Duodenal mucosa (tissue), 2 donors: Measurements from ENCODE around the gene COL9A1.

Experiments
- H3K27ac ChIP-seq: one replicate; pipeline ENCODE4 v1.7.0; 2013; ENCODE audit warnings: low read depth, low read length
- H3K27me3 ChIP-seq, 2 donors: one replicate each; pipeline ENCODE4 v1.7.0; 2013; ENCODE audit warnings: low read length in 2 of 2, control low read depth in 1 of 2; ENCODE audit not compliant: insufficient read depth in 2 of 2, control insufficient read depth in 1 of 2
- H3K36me3 ChIP-seq, 2 donors: one replicate each; pipeline ENCODE4 v1.7.0; 2013; ENCODE audit warnings: low read length in 2 of 2, control low read depth in 1 of 2; ENCODE audit not compliant: insufficient read depth in 2 of 2, control insufficient read depth in 1 of 2
- H3K4me1 ChIP-seq, 2 donors: one replicate each; pipeline ENCODE4 v1.7.0; 2013; ENCODE audit warnings: low read length in 2 of 2, control low read depth in 1 of 2; ENCODE audit not compliant: insufficient read depth in 2 of 2, control insufficient read depth in 1 of 2
- H3K4me3 ChIP-seq, 2 donors: one replicate each; pipeline ENCODE4 v1.7.0; 2013; ENCODE audit warnings: low read length in 2 of 2, low read depth in 1 of 2
- H3K9ac ChIP-seq, 2 donors: one replicate each; pipeline ENCODE4 v1.7.0; 2013; ENCODE audit warnings: low read length in 2 of 2, low read depth in 1 of 2
- H3K9me3 ChIP-seq, 2 donors: one replicate each; pipeline ENCODE4 v1.7.0; 2013; ENCODE audit warnings: low read length in 2 of 2, control low read depth in 1 of 2; ENCODE audit not compliant: control insufficient read depth in 1 of 2

The COL9A1 gene

DNA sequence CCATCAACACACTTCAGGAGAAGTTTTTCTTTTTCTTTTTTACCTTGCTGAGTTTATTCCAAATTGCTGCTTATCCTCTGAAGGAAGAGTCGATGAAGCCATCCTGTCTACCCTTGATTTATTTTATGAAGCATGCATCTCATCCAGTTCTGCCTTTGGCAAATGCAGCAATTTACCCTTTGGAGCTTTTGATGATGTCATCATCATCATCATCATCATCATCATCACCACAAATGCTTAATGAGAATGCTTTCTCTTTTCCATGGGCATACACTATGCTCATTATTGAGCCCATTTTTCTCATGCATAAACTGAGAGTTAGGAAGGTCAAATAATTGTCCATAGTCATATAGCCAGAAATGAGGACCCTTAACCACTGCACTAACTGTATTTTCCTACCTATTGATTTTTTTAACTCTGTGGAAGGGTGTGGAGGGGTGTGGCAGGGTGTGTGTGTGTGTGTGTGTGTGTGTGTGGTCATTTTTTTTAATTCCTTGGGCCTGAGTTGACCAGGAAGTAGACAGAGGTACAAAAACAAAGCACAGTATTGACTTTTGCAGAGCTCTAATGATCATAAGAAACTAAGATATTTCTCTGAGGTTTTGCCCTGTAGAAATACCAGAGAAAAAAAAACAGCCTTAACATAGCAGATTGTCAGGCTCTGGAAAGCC, 82.8 kb downstream of the COL9A1 start:
- H3K36me3 ChIP-seq: no peaks in the 10 kb centered on the region
- peaks cover 4 to 11% of the 10 kb centered on the region in 2 donors for H3K4me1 ChIP-seq
- H3K27ac ChIP-seq: no peak overlapping the region
- H3K4me3 ChIP-seq: no peak overlapping the region
- H3K9me3 ChIP-seq: no peaks in the 10 kb centered on the region
- no peak overlapping the region for H3K9ac ChIP-seq
- H3K27me3 ChIP-seq: no peaks in the 10 kb centered on the region

DNA sequence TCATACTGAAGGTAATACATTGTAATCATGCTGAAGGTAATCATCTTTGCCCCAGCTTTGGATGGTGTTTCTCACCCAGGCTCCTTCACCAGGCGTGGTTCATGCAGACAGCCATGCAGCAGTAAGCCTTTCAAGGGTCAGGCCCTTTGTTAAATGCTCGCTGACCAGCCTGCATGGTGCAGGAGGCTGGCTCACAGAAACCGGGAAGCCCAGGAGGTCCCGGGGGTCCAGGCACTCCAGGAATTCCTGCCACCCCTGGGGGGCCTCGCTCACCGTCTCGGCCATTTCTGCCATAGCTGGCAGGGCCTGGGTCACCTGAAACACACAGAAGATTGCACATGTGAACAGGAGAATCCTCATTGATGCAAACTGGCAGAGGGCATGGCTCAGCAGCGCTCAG, 86.1 kb downstream of the COL9A1 start:
- Histone ChIP-seq H3K27me3 (peaks cover 3 to 13% of the 10 kb centered on the region in 2 donors), H3K4me3 (no peak overlapping the region), H3K9ac (no peak overlapping the region), H3K4me1 (peaks cover 4 to 11% of the 10 kb centered on the region in 2 donors), H3K36me3 (no peaks in the 10 kb centered on the region), H3K27ac (no peak overlapping the region), H3K9me3 (no peaks in the 10 kb centered on the region)

DNA sequence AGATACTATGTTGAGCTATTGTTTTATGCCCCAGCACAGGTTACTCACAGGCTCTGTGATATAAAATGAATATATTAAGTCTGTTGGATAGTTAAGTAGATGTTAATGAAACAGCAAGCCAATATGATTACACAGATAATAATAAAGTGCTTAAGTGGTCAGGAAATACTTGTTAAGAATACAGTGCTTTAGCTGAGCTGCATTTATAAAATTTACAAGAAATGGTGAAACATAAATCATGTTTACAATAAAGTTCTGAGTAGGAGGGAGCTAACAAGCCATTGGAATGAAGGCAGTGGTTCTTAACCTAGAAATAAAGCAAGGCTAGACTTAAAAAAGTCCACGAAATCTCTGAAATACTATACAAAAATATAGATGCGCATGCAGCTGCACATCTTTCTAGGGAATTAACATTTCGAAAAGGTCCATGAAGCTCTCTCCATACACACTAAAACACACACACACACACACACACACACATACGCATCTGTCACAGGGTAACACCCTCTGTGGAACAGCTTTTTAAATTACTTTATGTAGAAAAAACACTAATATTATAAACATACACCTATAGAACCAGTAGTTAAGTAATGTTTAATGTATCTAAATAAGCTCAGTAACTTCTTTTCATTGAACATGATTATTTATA, 87.3 kb downstream of the COL9A1 start:
- Histone ChIP-seq H3K27ac (no peak overlapping the region), H3K36me3 (no peaks in the 10 kb centered on the region), H3K4me1 (peaks cover 0 to 5% of the 10 kb centered on the region in 2 donors), H3K9ac (no peak overlapping the region), H3K9me3 (no peaks in the 10 kb centered on the region), H3K27me3 (peaks cover 3 to 19% of the 10 kb centered on the region in 2 donors), H3K4me3 (no peak overlapping the region)

DNA sequence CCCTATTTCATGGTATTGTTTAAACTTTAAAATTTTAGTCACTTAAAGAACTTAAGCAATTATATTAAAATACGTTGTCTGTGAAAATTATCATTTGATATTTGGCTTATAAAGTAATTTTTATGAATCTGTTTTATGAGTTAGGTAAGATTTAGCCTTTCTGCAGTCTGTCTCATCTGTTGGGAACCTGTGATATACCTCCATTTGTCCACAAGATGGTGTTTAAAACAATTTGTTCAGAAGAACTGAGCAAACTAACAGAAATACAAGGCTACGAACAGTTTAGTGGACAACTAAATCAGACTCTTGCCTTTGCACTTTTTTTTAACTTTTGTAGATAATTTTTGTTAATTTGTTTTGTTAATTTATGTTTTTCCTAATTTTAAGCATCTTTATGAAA, 92.4 kb downstream of the COL9A1 start:
- no peaks in the 10 kb centered on the region for H3K9me3 ChIP-seq
- H3K9ac ChIP-seq: no peak overlapping the region
- H3K27me3 ChIP-seq: peaks cover 3 to 23% of the 10 kb centered on the region in 2 donors

DNA sequence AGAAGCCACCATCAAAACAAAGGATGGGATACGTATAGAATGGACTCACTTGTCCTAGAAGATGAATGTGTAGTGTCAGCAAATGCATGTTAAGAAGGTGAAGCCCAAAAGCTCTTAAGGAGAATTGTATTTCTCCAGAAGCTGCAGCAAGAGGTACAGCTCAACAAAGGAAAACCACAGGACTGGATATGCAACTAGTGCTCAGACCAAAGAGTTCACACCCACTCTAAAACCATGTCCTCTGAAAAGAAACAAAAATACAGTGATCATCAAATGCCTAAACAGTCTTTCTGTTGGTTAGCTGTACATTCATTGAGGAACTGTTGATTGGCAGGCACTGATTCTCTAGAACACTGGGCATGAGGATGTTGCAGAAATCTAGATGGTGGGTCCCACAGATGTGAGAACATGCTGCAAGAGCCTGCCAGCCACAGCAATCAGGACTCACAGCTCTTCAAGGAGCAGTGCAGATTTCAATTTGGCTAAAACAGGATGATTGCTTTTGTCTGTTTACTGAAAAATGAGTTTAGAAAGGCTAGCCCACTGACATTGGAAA, 94.6 kb downstream of the COL9A1 start:
- peaks cover 0 to 5% of the 10 kb centered on the region in 2 donors for H3K4me1 ChIP-seq
- H3K9ac ChIP-seq: no peak overlapping the region

More for the DNA sequence above, 92.4 kb downstream of the COL9A1 start:
- Histone ChIP-seq H3K27ac (no peak overlapping the region), H3K36me3 (no peaks in the 10 kb centered on the region), H3K4me1 (peaks cover 0 to under 1% of the 10 kb centered on the region in 2 donors), H3K4me3 (no peak overlapping the region)

DNA sequence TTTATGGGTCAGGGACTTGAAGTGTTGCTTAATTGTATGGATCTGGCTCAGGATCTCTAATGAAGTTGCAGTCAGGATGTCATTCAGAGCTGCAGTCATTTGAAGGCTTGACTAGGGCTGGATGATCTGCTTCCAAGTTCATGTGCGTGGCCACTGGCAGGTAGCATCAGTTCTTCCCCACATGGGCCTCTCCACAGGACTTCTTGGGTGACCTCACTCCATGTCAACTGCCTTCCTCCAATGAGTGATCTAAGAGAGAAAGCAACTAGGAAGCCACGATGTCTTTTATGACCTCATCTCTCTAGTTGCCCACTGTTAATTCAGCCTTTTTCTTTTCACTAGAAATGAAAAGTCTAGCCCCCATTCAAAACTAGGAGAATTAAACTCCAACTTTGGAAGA, 104.1 kb downstream of the COL9A1 start:
- Histone ChIP-seq H3K4me1 (no peaks in the 10 kb centered on the region), H3K4me3 (no peak overlapping the region), H3K9ac (no peak overlapping the region), H3K27me3 (peaks cover 8 to 12% of the 10 kb centered on the region in 2 donors), H3K27ac (no peak overlapping the region), H3K9me3 (no peaks in the 10 kb centered on the region), H3K36me3 (no peaks in the 10 kb centered on the region)

More for the DNA sequence above, 94.6 kb downstream of the COL9A1 start:
- Histone ChIP-seq H3K27me3 (peaks cover 0 to 18% of the 10 kb centered on the region in 2 donors), H3K4me3 (no peak overlapping the region), H3K27ac (no peak overlapping the region), H3K9me3 (no peaks in the 10 kb centered on the region), H3K36me3 (no peaks in the 10 kb centered on the region)

DNA sequence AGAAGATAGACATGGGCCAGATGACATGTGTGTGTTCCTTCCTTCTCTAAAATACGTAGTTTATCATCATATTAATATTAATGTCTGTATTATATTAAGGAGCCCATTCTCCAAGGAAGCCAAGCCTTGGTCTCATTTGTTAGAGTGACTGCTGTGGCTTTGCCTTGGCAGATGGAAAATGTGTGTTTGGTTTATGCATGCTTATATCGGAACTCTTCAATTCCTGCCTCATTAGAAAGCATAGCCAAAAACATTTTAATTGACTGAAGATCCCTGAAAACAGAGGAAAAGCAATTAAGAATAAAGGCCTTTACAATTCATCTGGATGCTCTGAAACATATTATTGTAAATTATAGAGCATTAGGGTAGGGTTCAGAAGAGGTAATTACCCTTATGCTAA, 106.4 kb downstream of the COL9A1 start:
- Histone ChIP-seq H3K4me1 (no peaks in the 10 kb centered on the region), H3K4me3 (no peak overlapping the region), H3K27ac (no peak overlapping the region), H3K9ac (no peak overlapping the region), H3K9me3 (no peaks in the 10 kb centered on the region), H3K27me3 (peaks cover 3 to 4% of the 10 kb centered on the region in 2 donors), H3K36me3 (no peaks in the 10 kb centered on the region)

DNA sequence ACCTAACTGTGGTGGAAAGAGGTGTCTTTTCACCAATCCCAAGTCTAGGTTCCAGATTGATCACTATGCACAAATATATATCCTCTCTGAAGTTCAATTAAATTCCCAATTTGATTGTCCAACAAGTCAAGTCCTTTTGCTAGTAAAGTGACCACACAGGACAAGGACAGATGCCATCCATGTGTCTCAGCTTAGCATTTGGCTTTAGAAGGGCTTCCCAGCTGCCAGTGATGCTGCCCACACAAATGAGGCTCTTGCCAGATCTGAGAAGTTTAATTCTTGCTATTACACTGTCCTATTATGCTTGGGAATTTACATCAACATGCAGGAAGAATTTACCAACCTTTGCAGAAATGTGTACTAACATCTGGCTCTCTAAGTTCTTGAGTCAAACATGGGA, 108.5 kb downstream of the COL9A1 start:
- no peaks in the 10 kb centered on the region for H3K4me1 ChIP-seq
- no peaks in the 10 kb centered on the region for H3K9me3 ChIP-seq
- H3K36me3 ChIP-seq: no peaks in the 10 kb centered on the region
- peaks cover 3 to 4% of the 10 kb centered on the region in 2 donors for H3K27me3 ChIP-seq
- no peak overlapping the region for H3K9ac ChIP-seq
- no peak overlapping the region for H3K27ac ChIP-seq
- no peak overlapping the region for H3K4me3 ChIP-seq

DNA sequence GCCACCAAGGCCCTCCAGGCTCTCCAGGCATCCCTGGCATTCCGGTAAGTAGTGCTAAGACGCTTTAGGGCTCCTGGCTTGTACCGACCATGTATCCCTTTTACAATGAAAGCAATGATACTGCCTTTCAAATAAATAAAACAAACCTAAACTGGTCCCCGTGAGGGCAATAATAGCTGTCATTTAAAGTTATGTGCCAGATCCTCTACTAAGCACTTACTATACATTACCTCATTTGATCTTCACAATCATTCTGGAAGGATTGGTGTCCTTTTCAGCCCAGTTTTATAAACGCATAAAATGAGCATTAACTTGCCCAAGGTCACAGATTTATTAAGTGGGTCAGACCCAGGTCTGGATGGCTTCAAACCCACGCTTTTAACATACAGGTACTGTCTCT, 114.7 kb downstream of the COL9A1 start:
- Histone ChIP-seq H3K4me1 (no peaks in the 10 kb centered on the region), H3K9me3 (no peaks in the 10 kb centered on the region), H3K9ac (no peak overlapping the region), H3K27ac (no peak overlapping the region), H3K4me3 (no peak overlapping the region), H3K27me3 (no peaks in the 10 kb centered on the region), H3K36me3 (no peaks in the 10 kb centered on the region)

DNA sequence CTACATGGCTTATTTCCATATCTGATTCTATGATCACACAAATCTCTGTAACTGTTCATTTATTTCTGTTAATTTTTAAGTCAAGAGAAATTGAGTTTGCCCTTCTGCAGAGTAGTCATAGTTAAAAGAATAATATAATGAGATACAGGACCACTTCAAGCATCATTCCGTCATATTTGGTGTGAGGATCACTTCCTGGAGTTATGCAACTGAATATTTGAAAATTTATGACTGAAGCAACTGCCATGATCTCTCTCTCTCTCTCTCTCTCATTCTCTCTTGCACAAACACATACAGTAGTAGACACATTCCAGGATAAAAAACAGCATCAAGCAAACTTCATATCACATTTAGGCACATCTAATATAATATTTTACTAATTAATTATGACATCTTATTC, 116.4 kb downstream of the COL9A1 start:
- Histone ChIP-seq H3K27ac (no peak overlapping the region), H3K4me1 (no peaks in the 10 kb centered on the region), H3K9ac (no peak overlapping the region), H3K4me3 (no peak overlapping the region), H3K27me3 (no peaks in the 10 kb centered on the region), H3K36me3 (no peaks in the 10 kb centered on the region), H3K9me3 (no peaks in the 10 kb centered on the region)
